Stimulated activated CD4-positive, alpha-beta T cell treated with anti-CD3 and anti-CD28 coated beads, Interleukin-15, amount 100 ng/mL, for 24 hours (primary cell): ENCODE data around the gene RAB3B.
"Not testable (repeated sequence)": the region's sequence is repeated elsewhere in the genome, so short reads cannot be mapped to it uniquely, and the experiment has no call there.

Source experiments
- DNase-seq: peaks from one replicate; pipeline ENCODE4 v3.0.0-alpha.2; 2020

Gene RAB3B

GRCh38 chr1:51988254-51988653 lies 2.2 kb downstream of the RAB3B start:
- DNase-seq, result no peak

DNA sequence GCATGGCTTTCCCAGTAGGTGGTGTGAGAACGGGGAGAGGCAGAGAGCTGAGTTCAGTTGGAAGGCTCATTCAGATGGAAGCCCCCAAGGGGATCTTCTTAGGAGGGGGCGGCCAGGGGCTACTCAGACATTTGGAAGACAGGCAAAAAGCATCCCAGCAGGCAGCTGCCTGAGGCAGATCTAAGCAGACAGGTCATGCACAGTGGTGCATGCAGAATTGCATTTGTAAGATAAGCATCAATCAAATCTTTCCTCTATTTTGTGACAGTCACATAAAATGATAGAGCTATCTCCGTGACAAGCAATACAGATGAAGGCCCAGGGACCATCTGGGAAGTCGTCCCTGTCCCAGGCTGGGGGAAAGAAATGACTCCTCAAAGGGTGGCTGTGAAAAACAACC lies 3.8 kb downstream of the RAB3B start:
- no peak for DNase-seq

DNA sequence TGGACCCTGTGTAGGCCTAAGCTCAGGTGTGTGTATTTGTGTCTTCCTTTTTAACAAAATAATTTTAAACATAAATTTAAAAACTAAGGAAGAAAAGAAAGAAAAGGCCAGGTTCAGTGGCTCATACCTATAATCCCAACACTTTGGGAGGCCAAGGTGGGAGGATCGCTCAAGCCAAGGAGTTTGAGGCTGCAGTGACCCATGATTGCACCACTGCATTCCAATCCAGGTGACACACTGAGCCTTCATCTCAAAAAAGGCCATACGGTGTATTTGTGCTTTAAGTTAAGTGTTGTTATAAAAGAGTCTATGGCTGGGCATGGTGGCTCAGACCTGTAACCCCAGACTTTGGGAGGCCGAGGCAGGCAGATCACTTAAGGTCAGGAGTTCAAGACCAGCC lies 8.3 kb downstream of the RAB3B start:
- no peak for DNase-seq

DNA sequence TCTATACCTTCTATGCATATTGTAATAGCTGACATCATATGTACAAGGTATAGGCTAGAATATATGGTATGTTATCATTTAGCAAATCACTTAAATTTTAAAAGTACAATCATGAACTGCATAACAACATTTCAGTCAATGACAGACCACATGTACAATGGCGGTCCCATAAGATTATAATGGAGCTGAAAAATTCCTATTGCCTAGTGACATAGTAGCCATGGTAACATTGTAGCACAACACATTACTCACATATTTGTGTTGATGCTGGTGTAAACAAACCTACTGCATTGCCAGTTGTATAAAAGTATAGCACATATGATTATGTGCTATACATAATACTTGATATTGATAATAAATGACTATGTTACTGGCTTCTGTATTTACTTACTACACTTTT lies 8.9 kb downstream of the RAB3B start:
- DNase-seq, result no peak

DNA sequence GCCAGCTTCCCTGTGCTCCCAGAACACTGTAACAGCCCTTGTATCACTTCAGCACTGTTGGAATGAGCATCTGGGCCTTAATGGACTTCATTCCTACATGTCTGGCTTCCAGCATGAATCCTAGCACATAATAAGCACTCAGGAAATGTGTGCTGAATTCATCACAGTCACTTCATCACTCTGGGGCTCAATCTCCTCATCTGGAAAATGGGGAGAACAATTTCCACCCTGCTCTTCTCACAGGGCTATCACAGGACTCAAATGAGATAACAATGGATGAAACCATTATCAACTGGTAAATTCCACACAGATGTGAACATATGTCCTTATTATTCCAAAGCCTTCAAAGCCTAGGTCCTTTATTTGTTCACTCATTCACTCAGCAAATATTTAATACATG lies 12.4 kb downstream of the RAB3B start:
- DNase-seq, result no peak

DNA sequence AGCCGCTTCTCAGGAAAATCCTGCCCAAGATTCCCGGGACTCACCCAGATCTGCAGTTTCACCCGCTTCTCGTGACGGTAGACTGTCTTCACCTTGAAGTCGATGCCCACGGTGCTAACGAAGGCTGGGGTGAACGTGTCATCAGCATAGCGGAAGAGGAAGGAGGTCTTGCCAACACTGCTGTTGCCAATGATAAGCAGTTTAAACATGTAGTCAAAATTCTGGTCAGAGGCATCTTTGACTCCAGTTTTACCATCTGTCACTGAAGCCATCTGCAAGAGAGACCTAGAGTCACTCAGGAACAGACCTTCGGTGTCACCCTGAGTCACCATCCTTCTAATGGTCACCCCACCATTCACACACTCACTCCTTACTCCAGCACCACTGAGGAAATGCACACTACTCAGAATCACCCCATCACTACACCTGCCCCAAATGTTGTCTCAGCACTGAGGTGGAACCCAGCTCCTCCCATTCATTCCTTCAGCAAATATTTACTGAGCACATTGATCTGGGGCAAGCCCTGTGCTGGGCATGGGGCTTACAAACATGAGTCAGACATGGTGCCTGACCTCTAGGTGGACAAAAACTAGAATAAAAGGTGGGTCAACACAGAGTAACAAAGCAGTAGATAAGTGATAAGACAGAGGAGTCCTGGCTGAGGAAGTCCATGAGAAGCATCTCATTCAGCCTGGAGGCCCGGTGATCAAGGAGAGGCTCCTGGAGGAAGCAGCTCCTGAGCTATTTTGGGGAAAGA lies 13.5 kb downstream of the RAB3B start:
- no peak for DNase-seq

- no peak for DNase-seq
Measured at GRCh38 chr1:51973587-51974474, 16.7 kb downstream of the RAB3B start.

DNA sequence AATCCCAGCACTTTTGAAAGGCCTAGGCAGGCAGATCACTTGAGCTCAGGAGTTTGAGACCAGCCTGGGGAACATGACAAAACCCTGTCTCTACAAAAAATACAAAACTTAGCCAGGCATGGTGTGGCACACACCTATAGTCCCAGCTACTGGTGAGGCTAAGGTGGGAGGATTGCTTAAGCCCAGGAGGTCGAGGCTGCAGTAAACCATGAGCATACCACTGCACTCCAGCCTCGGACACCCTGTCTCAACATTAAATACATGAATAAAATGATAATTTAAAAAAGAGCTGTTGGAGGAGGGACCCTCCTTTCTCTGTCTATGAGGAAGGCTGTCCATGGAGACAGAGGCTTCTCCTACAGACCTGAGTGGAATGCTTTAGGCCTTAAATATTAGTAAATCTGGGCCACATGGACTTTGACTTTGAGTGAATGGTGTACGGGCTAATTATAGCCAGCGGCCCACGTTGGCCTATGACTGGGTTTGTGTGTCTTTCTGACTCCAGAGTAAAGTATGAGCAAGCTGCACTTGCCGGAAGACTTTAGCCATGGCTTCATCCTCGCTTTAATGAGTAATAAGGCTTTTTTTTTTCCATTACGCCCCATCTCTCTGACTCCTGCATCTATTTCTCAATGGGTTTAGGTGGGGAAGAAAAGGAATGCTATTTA lies 21.3 kb downstream of the RAB3B start:
- no peak for DNase-seq

GRCh38 chr1:51968632-51969031 lies 21.9 kb downstream of the RAB3B start:
- DNase-seq, result no peak

DNA sequence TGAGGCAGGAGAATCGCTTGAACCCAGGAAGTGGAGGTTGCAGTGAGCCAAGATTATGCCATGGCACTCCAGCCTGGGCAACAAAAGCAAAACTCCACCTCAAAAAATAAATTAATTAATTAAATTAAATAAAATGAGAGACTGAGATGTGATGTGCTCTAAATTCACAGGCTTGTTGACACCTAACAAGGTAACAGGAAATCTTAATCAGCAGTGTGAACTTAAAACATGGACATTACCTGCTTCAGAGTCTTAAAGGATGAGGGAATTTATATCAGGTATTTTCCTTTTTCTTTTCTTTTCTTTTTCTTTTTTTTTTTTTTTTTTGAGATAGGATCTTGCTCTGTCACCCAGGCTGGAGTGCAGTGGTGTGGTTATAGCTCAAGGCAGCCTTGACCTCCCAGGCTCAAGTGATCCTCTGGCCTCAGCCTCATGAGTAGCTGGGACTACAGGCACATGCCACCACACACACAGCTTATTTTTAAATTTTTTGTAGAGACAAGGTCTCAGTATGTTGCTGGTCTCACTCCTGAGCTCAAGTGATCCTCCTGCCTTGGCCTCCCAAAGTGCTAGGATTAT lies 23.2 kb downstream of the RAB3B start:
- DNase-seq, result not testable (repeated sequence)

DNA sequence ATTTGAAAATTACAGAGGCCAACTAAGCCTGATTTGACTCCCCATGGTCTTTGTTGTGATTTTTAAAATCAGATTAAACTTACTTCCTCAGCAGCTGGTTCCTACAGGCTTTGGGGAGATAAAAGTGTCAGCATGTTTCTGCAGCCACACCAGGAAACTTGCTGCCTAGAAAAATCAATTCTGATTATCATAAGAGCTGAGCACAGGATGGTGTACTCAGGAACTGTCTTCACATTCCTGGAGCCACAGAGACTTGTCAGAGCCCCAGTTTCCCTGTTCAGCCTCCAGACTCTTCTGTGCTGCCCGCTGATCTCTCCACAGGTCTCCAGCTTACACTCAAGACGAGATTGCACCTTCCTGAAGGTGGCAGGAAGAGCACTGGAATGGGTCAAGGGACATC lies 23.9 kb downstream of the RAB3B start:
- DNase-seq, result no peak

- DNase-seq, result no peak
Measured at GRCh38 chr1:51964309-51964696, 26.2 kb downstream of the RAB3B start.

- DNase-seq, result no peak
Measured at GRCh38 chr1:51963592-51964308, 26.8 kb downstream of the RAB3B start.

DNA sequence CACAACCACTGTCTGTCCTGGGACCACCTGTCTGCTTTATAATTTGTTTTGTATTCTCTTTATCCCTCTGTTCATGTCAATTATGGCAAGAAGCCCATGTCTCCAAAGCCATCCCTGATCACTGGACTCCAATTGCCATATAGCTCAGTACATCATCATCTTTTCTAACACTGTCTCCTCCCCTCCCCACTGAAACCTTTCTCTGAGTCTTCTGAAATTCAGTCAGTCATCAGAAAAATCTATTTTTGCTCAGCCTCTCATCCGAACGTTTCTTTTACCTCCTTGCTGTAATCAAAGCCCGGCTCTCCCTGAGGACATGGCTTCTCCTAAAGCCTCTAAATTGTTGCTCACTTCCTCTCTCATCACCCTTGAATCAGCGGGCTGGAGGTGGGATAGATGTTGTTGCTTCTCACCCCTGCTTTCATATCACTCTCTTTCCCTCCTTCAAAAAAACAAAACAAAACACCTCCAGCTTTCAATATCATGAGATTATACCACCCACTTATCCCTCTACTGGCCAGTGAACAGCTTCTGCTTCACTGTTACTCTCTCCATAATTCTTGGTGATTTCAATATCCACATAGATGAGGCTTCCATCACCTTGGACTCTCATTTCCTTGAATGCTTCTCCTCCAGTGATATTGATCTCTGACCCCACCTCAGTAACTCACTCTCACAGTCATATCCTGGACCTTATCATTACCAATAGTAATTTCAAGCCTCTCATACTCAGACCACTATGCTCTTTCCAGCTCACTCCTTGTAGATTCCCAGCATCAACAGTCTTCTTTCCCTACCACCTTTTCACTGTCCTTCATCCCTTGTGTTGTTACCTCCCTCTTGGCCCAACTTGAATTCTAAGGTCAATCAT lies 27.8 kb downstream of the RAB3B start:
- no peak for DNase-seq

GRCh38 chr1:51961954-51962353 lies 28.5 kb downstream of the RAB3B start:
- no peak for DNase-seq

DNA sequence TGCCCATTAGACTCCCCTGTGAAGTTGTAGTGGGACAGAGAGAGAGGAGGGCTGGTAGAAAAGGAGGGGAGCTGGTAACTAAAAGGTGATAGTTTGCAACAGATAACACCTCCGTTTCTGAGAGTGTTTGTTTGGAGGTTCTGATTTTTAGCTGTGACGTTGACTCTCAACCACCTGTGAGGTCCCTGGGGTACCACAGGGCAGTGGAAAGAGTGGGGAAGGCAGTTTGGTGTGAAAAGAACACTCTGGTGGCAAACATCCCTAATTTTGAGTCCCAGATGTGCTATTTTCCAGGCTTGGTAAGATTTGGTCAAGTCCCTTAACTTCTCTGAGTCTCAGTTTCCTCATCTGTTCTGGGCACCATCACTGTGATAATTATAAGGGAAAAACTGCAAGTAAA lies 29.3 kb downstream of the RAB3B start:
- DNase-seq, result no peak

- DNase-seq, result no peak
Measured at GRCh38 chr1:51960262-51960661, 30.2 kb downstream of the RAB3B start.

GRCh38 chr1:51958824-51959223 lies 31.7 kb downstream of the RAB3B start:
- no peak for DNase-seq

GRCh38 chr1:51957618-51958017 lies 32.9 kb downstream of the RAB3B start:
- no peak for DNase-seq

DNA sequence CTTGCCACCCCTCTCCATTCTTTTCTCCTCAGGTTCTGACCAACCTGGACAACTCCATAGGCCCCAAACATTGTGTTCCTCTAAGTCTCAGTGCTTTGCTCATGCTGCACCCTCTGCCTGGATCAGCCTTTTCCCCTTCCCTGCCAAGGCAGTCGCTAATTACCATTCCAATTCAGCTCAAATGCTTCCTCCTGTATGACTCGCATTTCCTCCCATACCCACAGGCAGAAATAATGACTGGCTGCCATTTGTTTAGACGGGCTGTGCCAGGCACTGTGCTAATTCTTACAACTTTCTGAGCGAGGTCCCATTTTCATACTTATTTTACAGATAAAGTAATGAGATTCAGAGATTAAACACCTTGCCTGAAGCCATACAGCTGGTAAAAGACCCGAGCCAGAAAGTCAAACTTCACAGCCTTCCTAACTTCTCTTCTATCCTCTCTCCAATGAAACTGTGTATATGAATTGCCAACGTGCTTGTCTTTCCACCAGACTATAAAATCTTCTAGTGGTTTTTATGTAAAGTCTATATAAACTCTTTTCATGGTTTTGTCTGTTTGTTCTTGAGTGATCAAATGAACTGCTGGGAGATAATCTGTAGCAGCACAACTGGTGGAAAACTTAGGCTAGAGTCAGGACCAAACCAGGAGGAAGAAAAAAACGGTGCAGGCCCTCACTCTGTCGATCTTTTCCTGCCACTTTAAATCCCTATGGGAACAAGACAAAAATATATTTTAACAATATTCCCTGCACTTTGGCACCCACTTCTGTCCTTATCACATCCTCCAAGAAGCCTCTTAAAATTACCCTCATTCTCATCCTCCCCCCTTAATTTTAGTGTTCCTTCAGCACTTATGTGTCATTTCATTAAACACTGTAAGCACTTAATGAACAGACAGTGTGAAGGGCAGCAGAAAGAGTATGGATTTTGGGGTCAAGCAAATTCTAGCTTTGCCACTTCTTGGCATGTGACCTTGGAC lies 33.7 kb downstream of the RAB3B start:
- DNase-seq, result no peak
